ENCODE data around the gene MTA1. TPM values are rescaled to one million over a fixed set of nuclear protein-coding genes. Genes with fewer than 3 reads are reported as not detected.

The MTA1 gene
- total RNA-seq, 1 donor from 2014 or later = 172 TPM

- DNase-seq (ENCODE audit: low spot score) = no peak
- Mint-ChIP-seq H3K36me3 (ENCODE audit: low read depth) (peaks cover 3% of the 10 kb centered on the region), H3K9me3 (no peaks in the 10 kb centered on the region)
Measured at GRCh38 chr14:105416671-105417070, 3.0 kb upstream of the MTA1 start.

GRCh38 chr14:105417690-105418121 is 1.9 kb upstream of the MTA1 start:
- Mint-ChIP-seq H3K4me1 (ENCODE audit: low read depth) (peaks cover 17% of the 10 kb centered on the region), H3K36me3 (ENCODE audit: low read depth) (peaks cover 12% of the 10 kb centered on the region), H3K27ac (no peak overlapping the region), H3K27me3 (ENCODE audit: low read depth) (peaks cover 6% of the 10 kb centered on the region), H3K9me3 (no peaks in the 10 kb centered on the region), H3K4me3 (ENCODE audit: low read depth) (no peak overlapping the region)
- intact Hi-C loops (cut with micrococcal nuclease) = loop anchor here (5.0 kb wide), 1 partner anchor 70 kb away; the partner anchor contains the start of gene CRIP1
- no peak for DNase-seq (ENCODE audit: low spot score)

More at GRCh38 chr14:105416671-105417070, 3.0 kb upstream of the MTA1 start:
- Mint-ChIP-seq H3K27ac (no peak overlapping the region), H3K27me3 (ENCODE audit: low read depth) (peaks cover 8% of the 10 kb centered on the region), H3K4me3 (ENCODE audit: low read depth) (no peak overlapping the region), H3K4me1 (ENCODE audit: low read depth) (peaks cover 7% of the 10 kb centered on the region)
- intact Hi-C loops (cut with micrococcal nuclease) = loop anchor here (5.0 kb wide), 1 partner anchor 71 kb away; the partner anchor contains the start of gene CRIP1

GRCh38 chr14:105418269-105419194 is 1.1 kb upstream of the MTA1 start:
- H3K4me3 Mint-ChIP-seq (ENCODE audit: low read depth) = peak overlapping the region; percentile 67
- H3K4me1 Mint-ChIP-seq (ENCODE audit: low read depth) = peaks cover 14% of the 10 kb centered on the region
- no peaks in the 10 kb centered on the region for H3K27me3 Mint-ChIP-seq (ENCODE audit: low read depth)
- H3K36me3 Mint-ChIP-seq (ENCODE audit: low read depth) = peaks cover 15% of the 10 kb centered on the region
- no peaks in the 10 kb centered on the region for H3K9me3 Mint-ChIP-seq
- DNase-seq (ENCODE audit: low spot score) = no peak
- H3K27ac Mint-ChIP-seq = no peak overlapping the region
- intact Hi-C loops (cut with micrococcal nuclease) = loop anchor here (5.0 kb wide), 1 partner anchor 69 kb away; the partner anchor contains the start of gene CRIP1

- H3K36me3 Mint-ChIP-seq (ENCODE audit: low read depth) = peaks cover 18% of the 10 kb centered on the region
- no peaks in the 10 kb centered on the region for H3K9me3 Mint-ChIP-seq
- intact Hi-C loops (cut with micrococcal nuclease) = no loop called here
- no peak for DNase-seq (ENCODE audit: low spot score)
- peak overlapping the region; percentile 93 for H3K4me3 Mint-ChIP-seq (ENCODE audit: low read depth)
- H3K4me1 Mint-ChIP-seq (ENCODE audit: low read depth) = peaks cover 12% of the 10 kb centered on the region
- peak overlapping the region; percentile 93 for H3K27ac Mint-ChIP-seq
- H3K27me3 Mint-ChIP-seq (ENCODE audit: low read depth) = no peaks in the 10 kb centered on the region
Measured at GRCh38 chr14:105420101-105420973, 710 bp downstream of the MTA1 start.

GRCh38 chr14:105420974-105421674 is 1.5 kb downstream of the MTA1 start:
- intact Hi-C loops (cut with micrococcal nuclease) = no loop called here
- Mint-ChIP-seq H3K27me3 (ENCODE audit: low read depth) (no peaks in the 10 kb centered on the region), H3K9me3 (no peaks in the 10 kb centered on the region), H3K4me3 (ENCODE audit: low read depth) (peak overlapping the region; percentile 93), H3K36me3 (ENCODE audit: low read depth) (peaks cover 18% of the 10 kb centered on the region), H3K4me1 (ENCODE audit: low read depth) (peaks cover 11% of the 10 kb centered on the region), H3K27ac (peak overlapping the region; percentile 93)
- DNase-seq (ENCODE audit: low spot score) = no peak

GRCh38 chr14:105421723-105422615 is 2.3 kb downstream of the MTA1 start:
- Mint-ChIP-seq H3K4me1 (ENCODE audit: low read depth) (peaks cover 11% of the 10 kb centered on the region), H3K27me3 (ENCODE audit: low read depth) (no peaks in the 10 kb centered on the region), H3K4me3 (ENCODE audit: low read depth) (peak overlapping the region; percentile 93), H3K27ac (peak overlapping the region; percentile 93), H3K9me3 (no peaks in the 10 kb centered on the region), H3K36me3 (ENCODE audit: low read depth) (peaks cover 25% of the 10 kb centered on the region)
- intact Hi-C loops (cut with micrococcal nuclease) = no loop called here
- no peak for DNase-seq (ENCODE audit: low spot score)

GRCh38 chr14:105422695-105423487 is 3.3 kb downstream of the MTA1 start:
- DNase-seq (ENCODE audit: low spot score) = no peak
- H3K27ac Mint-ChIP-seq = peak overlapping the region; percentile 22
- intact Hi-C loops (cut with micrococcal nuclease) = no loop called here
- H3K27me3 Mint-ChIP-seq (ENCODE audit: low read depth) = no peaks in the 10 kb centered on the region
- H3K4me1 Mint-ChIP-seq (ENCODE audit: low read depth) = peaks cover 11% of the 10 kb centered on the region
- H3K4me3 Mint-ChIP-seq (ENCODE audit: low read depth) = no peak overlapping the region
- peaks cover 32% of the 10 kb centered on the region for H3K36me3 Mint-ChIP-seq (ENCODE audit: low read depth)
- H3K9me3 Mint-ChIP-seq = no peaks in the 10 kb centered on the region

GRCh38 chr14:105423488-105424195 is 4.0 kb downstream of the MTA1 start:
- peaks cover 11% of the 10 kb centered on the region for H3K4me1 Mint-ChIP-seq (ENCODE audit: low read depth)
- intact Hi-C loops (cut with micrococcal nuclease) = no loop called here
- H3K4me3 Mint-ChIP-seq (ENCODE audit: low read depth) = no peak overlapping the region
- H3K9me3 Mint-ChIP-seq = no peaks in the 10 kb centered on the region
- no peaks in the 10 kb centered on the region for H3K27me3 Mint-ChIP-seq (ENCODE audit: low read depth)
- no peak for DNase-seq (ENCODE audit: low spot score)
- no peak overlapping the region for H3K27ac Mint-ChIP-seq
- H3K36me3 Mint-ChIP-seq (ENCODE audit: low read depth) = peaks cover 37% of the 10 kb centered on the region

- Mint-ChIP-seq H3K27me3 (ENCODE audit: low read depth) (no peaks in the 10 kb centered on the region), H3K4me3 (ENCODE audit: low read depth) (no peak overlapping the region), H3K4me1 (ENCODE audit: low read depth) (peaks cover 11% of the 10 kb centered on the region), H3K9me3 (no peaks in the 10 kb centered on the region), H3K27ac (no peak overlapping the region), H3K36me3 (ENCODE audit: low read depth) (peaks cover 40% of the 10 kb centered on the region)
- intact Hi-C loops (cut with micrococcal nuclease) = no loop called here
- no peak for DNase-seq (ENCODE audit: low spot score)
Measured at GRCh38 chr14:105424861-105425260, 5.2 kb downstream of the MTA1 start.

GRCh38 chr14:105425823-105426247 is 6.2 kb downstream of the MTA1 start:
- intact Hi-C loops (cut with micrococcal nuclease) = no loop called here
- H3K36me3 Mint-ChIP-seq (ENCODE audit: low read depth) = peaks cover 48% of the 10 kb centered on the region
- no peak for DNase-seq (ENCODE audit: low spot score)
- no peaks in the 10 kb centered on the region for H3K27me3 Mint-ChIP-seq (ENCODE audit: low read depth)
- H3K9me3 Mint-ChIP-seq = no peaks in the 10 kb centered on the region
- H3K4me3 Mint-ChIP-seq (ENCODE audit: low read depth) = no peak overlapping the region
- H3K27ac Mint-ChIP-seq = no peak overlapping the region
- peaks cover 11% of the 10 kb centered on the region for H3K4me1 Mint-ChIP-seq (ENCODE audit: low read depth)
